H1 (cell line): ENCODE measurements around the gene PRODH2.

ENCODE experiments used
- EZH2 ChIP-seq: fragments of 200-600 bp; sonication (generic); IDR thresholded peaks from 2 replicates; pipeline ENCODE4 v1.7.1; 2012; ENCODE audit warnings: low read depth, mild to moderate bottlenecking, moderate library complexity, low read length, inconsistent platforms; ENCODE audit not compliant: severe bottlenecking
- JUND ChIP-seq: IDR thresholded peaks from 2 replicates; pipeline ENCODE4 v1.6.1; 2011; ENCODE audit warnings: mild to moderate bottlenecking, improper control_type of control experiment, low read length
- SIN3A ChIP-seq, 2 experiments: IDR thresholded peaks in 1 of 2; conservative IDR thresholded peaks in 1 of 2; 2 replicates each; pipeline ENCODE4 v1.6.1; 2011 to 2012; ENCODE audit warnings: low read length in 2 of 2, improper control_type of control experiment in 1 of 2, low read depth in 1 of 2, mild to moderate bottlenecking in 1 of 2
- USF2 ChIP-seq: IDR thresholded peaks from 2 replicates; pipeline ENCODE4 v1.6.1; 2011; ENCODE audit warnings: low read length, improper control_type of control experiment
- YY1 ChIP-seq: IDR thresholded peaks from 2 replicates; pipeline ENCODE4 v1.6.1; 2011; ENCODE audit warnings: low read depth, mild to moderate bottlenecking, low read length

GRCh38 chr19:35781650-35782049 is 31.0 kb downstream of the PRODH2 start:
- no peak for TF ChIP-seq SIN3A (conservative IDR thresholded peaks at IDR 0.05 in 1 of 2, IDR thresholded peaks at IDR 0.05 in 1 of 2; ENCODE audit: low read depth in 1 of 2, low read length in 2 of 2)
- no peak for TF ChIP-seq YY1
- TF ChIP-seq USF2 = no peak
- no peak for TF ChIP-seq EZH2
- TF ChIP-seq JUND = no peak
